Left colon (tissue), 2 donors: Measurements from ENCODE around the gene ADGRG6. TPM values are rescaled to one million over a fixed set of nuclear protein-coding genes. Genes with fewer than 3 reads are reported as not detected.

Source experiments
- ATAC-seq: fragments of 200-7000 bp; cut with Tn5 transposase; one replicate; pipeline ENCODE4 v1.9.1; 2020; ENCODE audit warnings: mild to moderate bottlenecking, moderate library complexity
- DNase-seq, 2 donors: peaks; one replicate each; pipeline ENCODE4 v3.0.0-alpha.2; 2020
- intact Hi-C, 2 donors: fragments of 100-400 bp; cut with DNase I in 1 of 2; cut with micrococcal nuclease in 1 of 2; formaldehyde crosslinking; loops; one replicate each; pipeline versions ENCODE4 v1.11.2 to v1.14.0; 2022; cut with DNase I, micrococcal nuclease
- total RNA-seq, 2 donors: library from RNA; stranded (reverse); fragmentation: NEBNext Ultra II Directional; extraction: Animal tissue kit (Norgen Biotek cat#: 25700); gene quantifications; one replicate each; pipeline ENCODE4 v1.2.1, GENCODE V29; 2021
- donor health status: DM: no; HTN: no; CAD: no.
- donor health status: DM: yes; HTN: yes; CAD: no.

The ADGRG6 gene
- total RNA-seq, 2 donors from 2014 or later, result 15.1 to 22.6 TPM

- no peak for ATAC-seq
- intact Hi-C loops, result no loop called here
These were observed 180.4 kb downstream of the ADGRG6 start for GRCh38 chr6:142482249-142482648.

GRCh38 chr6:142482974-142483373 is 181.2 kb downstream of the ADGRG6 start:
- DNase-seq, result no peak
- intact Hi-C loops, result no loop called here
- ATAC-seq, result no peak

More at GRCh38 chr6:142482249-142482648, 180.4 kb downstream of the ADGRG6 start:
- no peak for DNase-seq

GRCh38 chr6:142485256-142485655 is 183.4 kb downstream of the ADGRG6 start:
- intact Hi-C loops, result no loop called here
- no peak for DNase-seq
- no peak for ATAC-seq

- intact Hi-C loops, result no loop called here
- DNase-seq (no peak), ATAC-seq (no peak)
These were observed 188.2 kb downstream of the ADGRG6 start for GRCh38 chr6:142489722-142490610.

Other genes starting within 250 kb of the ADGRG6 start
- gene GJE1, start 169.1 kb upstream of the ADGRG6 start, total RNA-seq, result not detected
- gene NMBR, start 154.9 kb upstream of the ADGRG6 start, total RNA-seq, result not detected
- 10 to 100 TPM; 48.9 to 52.0 TPM for gene VTA1, start 154.7 kb upstream of the ADGRG6 start, total RNA-seq